SK-N-SH (cell line): ENCODE data around the gene SLC12A7.

ENCODE experiments used
- NRF1 ChIP-seq: IDR thresholded peaks from 2 replicates; pipeline ENCODE4 v1.6.1; 2012; ENCODE audit warnings: low read depth, mild to moderate bottlenecking, low read length
- TEAD4 ChIP-seq: IDR thresholded peaks from 2 replicates; pipeline ENCODE4 v1.4.0; 2012; ENCODE audit warnings: mild to moderate bottlenecking, borderline replicate concordance; ENCODE audit not compliant: insufficient read depth
- TF ChIP-seq, protein P1 (sequence below): fragments of 200-600 bp; sonication (generic); IDR thresholded peaks from 2 replicates; pipeline ENCODE4 v1.6.1; 2017; ENCODE audit warnings: antibody characterized with exemption, mild to moderate bottlenecking, moderate library complexity

DNA sequence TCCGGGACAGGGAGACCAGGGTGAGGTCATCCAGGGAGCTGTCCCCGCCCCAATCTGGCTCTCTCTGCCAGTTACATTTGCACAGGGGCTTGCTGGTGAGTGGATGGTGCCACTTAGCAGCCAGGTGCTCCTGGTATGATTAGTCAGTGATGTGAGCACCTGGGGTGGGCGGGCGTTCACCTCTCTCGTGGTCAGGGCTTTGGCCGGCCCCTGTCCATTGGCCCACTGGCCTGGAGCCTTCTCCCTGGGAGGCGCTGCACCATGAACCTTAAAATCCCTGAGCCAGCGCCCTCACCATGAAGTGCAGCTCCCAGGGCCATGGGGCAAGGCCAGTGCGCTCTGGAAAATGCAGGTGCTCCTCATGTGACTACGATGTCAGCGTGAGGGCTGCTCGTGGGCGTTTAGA lies 101.2 kb downstream of the SLC12A7 start:
- TF ChIP-seq, protein P1, sequence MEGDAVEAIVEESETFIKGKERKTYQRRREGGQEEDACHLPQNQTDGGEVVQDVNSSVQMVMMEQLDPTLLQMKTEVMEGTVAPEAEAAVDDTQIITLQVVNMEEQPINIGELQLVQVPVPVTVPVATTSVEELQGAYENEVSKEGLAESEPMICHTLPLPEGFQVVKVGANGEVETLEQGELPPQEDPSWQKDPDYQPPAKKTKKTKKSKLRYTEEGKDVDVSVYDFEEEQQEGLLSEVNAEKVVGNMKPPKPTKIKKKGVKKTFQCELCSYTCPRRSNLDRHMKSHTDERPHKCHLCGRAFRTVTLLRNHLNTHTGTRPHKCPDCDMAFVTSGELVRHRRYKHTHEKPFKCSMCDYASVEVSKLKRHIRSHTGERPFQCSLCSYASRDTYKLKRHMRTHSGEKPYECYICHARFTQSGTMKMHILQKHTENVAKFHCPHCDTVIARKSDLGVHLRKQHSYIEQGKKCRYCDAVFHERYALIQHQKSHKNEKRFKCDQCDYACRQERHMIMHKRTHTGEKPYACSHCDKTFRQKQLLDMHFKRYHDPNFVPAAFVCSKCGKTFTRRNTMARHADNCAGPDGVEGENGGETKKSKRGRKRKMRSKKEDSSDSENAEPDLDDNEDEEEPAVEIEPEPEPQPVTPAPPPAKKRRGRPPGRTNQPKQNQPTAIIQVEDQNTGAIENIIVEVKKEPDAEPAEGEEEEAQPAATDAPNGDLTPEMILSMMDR = no peak
- TF ChIP-seq NRF1 (no peak), TEAD4 (no peak)
